ENCODE data around the gene MACROD2.

DNA sequence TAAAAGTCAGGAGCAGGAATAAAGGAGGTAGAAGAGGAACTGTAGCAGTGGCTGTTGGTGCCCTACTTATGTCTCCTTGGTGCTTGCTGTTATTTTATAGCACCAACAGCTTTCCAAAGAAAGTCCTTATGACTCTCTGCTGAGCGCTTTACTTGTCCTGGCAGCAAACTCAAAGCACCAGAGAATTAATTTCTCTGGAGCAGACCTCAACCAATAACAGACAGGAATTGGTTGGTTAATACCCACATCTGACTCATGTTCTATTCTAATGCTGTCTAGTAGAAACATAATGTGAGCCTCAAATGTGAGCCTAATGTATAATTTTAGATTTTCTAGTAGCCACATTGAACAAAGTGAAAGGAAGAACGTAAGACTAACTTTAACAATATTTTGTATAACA is 1892.1 kb downstream of the MACROD2 start:
- TF ChIP-seq, protein P1, sequence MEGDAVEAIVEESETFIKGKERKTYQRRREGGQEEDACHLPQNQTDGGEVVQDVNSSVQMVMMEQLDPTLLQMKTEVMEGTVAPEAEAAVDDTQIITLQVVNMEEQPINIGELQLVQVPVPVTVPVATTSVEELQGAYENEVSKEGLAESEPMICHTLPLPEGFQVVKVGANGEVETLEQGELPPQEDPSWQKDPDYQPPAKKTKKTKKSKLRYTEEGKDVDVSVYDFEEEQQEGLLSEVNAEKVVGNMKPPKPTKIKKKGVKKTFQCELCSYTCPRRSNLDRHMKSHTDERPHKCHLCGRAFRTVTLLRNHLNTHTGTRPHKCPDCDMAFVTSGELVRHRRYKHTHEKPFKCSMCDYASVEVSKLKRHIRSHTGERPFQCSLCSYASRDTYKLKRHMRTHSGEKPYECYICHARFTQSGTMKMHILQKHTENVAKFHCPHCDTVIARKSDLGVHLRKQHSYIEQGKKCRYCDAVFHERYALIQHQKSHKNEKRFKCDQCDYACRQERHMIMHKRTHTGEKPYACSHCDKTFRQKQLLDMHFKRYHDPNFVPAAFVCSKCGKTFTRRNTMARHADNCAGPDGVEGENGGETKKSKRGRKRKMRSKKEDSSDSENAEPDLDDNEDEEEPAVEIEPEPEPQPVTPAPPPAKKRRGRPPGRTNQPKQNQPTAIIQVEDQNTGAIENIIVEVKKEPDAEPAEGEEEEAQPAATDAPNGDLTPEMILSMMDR (IDR thresholded peaks at IDR 0.05), result no peak
- no peak for TF ChIP-seq EP300 (IDR thresholded peaks at IDR 0.05)

All from tibial nerve (tissue), 4 donors.